HG02588 (cell line): ENCODE data around the gene GPR82.
"Not testable (repeated sequence)": the region's sequence is repeated elsewhere in the genome, so short reads cannot be mapped to it uniquely, and the experiment has no call there.

Experiments used
- ATAC-seq: cut with Tn5 transposase; IDR thresholded peaks from one replicate; pipeline ENCODE4 v1.9.1; 2021; ENCODE audit warnings: mild to moderate bottlenecking, moderate library complexity; ENCODE audit not compliant: unreplicated experiment

The GPR82 gene

GRCh38 chrX:41718481-41719235 is 5.3 kb upstream of the GPR82 start:
- ATAC-seq: no peak

- not testable (repeated sequence) for ATAC-seq
Observed at GRCh38 chrX:41719610-41720009, 4.4 kb upstream of the GPR82 start.

- peak; percentile 80 for ATAC-seq
Observed at GRCh38 chrX:41720125-41720779, 3.7 kb upstream of the GPR82 start.

GRCh38 chrX:41721590-41721989 is 2.4 kb upstream of the GPR82 start:
- no peak for ATAC-seq

GRCh38 chrX:41722214-41722613 is 1.8 kb upstream of the GPR82 start:
- no peak for ATAC-seq

- no peak for ATAC-seq
Observed at GRCh38 chrX:41722816-41723618, 964 bp upstream of the GPR82 start.

GRCh38 chrX:41728125-41728524 is 4.1 kb downstream of the GPR82 start:
- no peak for ATAC-seq

- ATAC-seq: no peak
Observed at GRCh38 chrX:41730081-41730480, 6.1 kb downstream of the GPR82 start.

- no peak for ATAC-seq
Observed at GRCh38 chrX:41732260-41732659, 8.3 kb downstream of the GPR82 start.

- peak; percentile 98 for ATAC-seq
Observed at GRCh38 chrX:41733939-41734338, 10.0 kb downstream of the GPR82 start.

- no peak for ATAC-seq
Observed at GRCh38 chrX:41734530-41734929, 10.5 kb downstream of the GPR82 start.

- no peak for ATAC-seq
Observed at GRCh38 chrX:41737065-41737464, 13.1 kb downstream of the GPR82 start.

GRCh38 chrX:41739871-41740270 is 15.9 kb downstream of the GPR82 start:
- ATAC-seq: no peak

GRCh38 chrX:41750716-41751115 is 26.7 kb downstream of the GPR82 start:
- no peak for ATAC-seq

- ATAC-seq: no peak
Observed at GRCh38 chrX:41758401-41758800, 34.4 kb downstream of the GPR82 start.

GRCh38 chrX:41759817-41760216 is 35.8 kb downstream of the GPR82 start:
- ATAC-seq: no peak

- no peak for ATAC-seq
Observed at GRCh38 chrX:41761169-41761568, 37.2 kb downstream of the GPR82 start.

GRCh38 chrX:41761702-41762101 is 37.7 kb downstream of the GPR82 start:
- no peak for ATAC-seq

GRCh38 chrX:41779030-41779564 is 55.1 kb downstream of the GPR82 start:
- no peak for ATAC-seq
